ENCODE data around the gene SURF2. TPM values are rescaled to one million over a fixed set of nuclear protein-coding genes. Genes with fewer than 3 reads are reported as not detected.

The SURF2 gene
- total and polyA plus RNA-seq, 2 experiments from 2014 or later = 39.9 to 104 TPM

DNA sequence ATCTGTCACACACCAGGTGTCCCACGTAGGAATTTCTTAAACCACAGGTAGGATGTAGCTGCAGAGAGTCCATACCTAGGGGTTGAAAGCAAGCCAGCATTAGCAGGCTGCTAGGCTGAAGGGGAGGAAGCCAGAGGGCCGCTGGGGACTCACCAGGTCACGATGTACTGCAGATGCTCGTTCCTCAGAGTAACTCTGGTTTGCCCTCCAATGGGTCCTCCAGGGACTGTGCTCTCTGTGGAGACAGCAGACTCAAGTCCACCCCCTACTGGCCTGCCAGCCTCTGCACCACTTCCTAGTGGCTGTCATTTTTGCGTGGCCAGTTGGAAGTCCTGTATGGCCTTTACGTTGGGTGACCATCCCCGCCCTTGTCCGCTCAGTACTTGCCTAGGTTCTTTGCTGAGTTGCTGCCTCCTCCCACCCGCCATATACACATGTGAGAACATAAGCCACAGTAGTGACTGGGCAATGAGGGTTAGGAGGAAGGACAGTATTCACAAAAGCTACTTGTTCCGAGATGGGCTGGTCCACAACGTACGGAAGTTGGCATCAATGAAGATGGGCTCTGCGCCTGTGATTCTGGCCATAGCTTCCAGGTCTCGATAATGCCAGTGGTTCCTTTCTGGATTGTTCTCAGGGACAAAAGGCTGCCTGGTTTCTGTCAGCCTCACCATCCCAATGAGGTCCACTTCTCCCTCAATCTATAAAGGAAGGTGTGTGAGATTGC, 4.3 kb upstream of the SURF2 start:
- peaks cover 40% of the 10 kb centered on the region for H4K20me1 ChIP-seq (replicated peaks; ENCODE audit: insufficient read depth)
- H3K4me3 Mint-ChIP-seq = no peak overlapping the region
- no peaks in the 10 kb centered on the region for H3K9me2 ChIP-seq (ENCODE audit: insufficient read depth)
- H3K79me2 ChIP-seq (replicated peaks; ENCODE audit: insufficient read depth) = peaks cover 39% of the 10 kb centered on the region
- H2AFZ ChIP-seq = no peak overlapping the region
- H3K27ac ChIP-seq (ENCODE audit: low read depth) = peak overlapping the region; percentile 96
- ATAC-seq (peak; percentile 44), DNase-seq (ENCODE audit: low spot score) (peak; percentile 91)
- peaks cover 57% of the 10 kb centered on the region for H3F3A ChIP-seq (replicated peaks; ENCODE audit: low read depth)
- H3K4me1 Mint-ChIP-seq = peaks cover 17% of the 10 kb centered on the region
- H3K27ac Mint-ChIP-seq = no peak overlapping the region
- peaks cover 32% of the 10 kb centered on the region for H3K27me3 Mint-ChIP-seq (ENCODE audit: insufficient read depth, low read depth, poor library complexity)
- peaks cover 57% of the 10 kb centered on the region for H3K36me3 Mint-ChIP-seq (ENCODE audit: low read depth)
- H3K4me2 ChIP-seq = no peak overlapping the region
- no peak overlapping the region; the same call in 1 of the 2 replicates for H3K4me3 ChIP-seq
- H3K36me3 ChIP-seq (ENCODE audit: insufficient read depth) = peaks cover 39% of the 10 kb centered on the region
- no peaks in the 10 kb centered on the region; the same call in 2 of the 3 replicates for H3K9me3 Mint-ChIP-seq
- TF ChIP-seq CREB1 (CRISPR knock-in tag; IDR thresholded peaks at IDR 0.05; ENCODE audit: low read depth) (0 out of 2 replicates have a peak, but pooled peaks have one; percentile 33), NANOG (IDR thresholded peaks at IDR 0.05; ENCODE audit: borderline replicate concordance) (no peak), POLR2AphosphoS5 (IDR thresholded peaks at IDR 0.05; ENCODE audit: low read depth) (peak; percentile 72)
- TF ChIP-seq, protein P1, sequence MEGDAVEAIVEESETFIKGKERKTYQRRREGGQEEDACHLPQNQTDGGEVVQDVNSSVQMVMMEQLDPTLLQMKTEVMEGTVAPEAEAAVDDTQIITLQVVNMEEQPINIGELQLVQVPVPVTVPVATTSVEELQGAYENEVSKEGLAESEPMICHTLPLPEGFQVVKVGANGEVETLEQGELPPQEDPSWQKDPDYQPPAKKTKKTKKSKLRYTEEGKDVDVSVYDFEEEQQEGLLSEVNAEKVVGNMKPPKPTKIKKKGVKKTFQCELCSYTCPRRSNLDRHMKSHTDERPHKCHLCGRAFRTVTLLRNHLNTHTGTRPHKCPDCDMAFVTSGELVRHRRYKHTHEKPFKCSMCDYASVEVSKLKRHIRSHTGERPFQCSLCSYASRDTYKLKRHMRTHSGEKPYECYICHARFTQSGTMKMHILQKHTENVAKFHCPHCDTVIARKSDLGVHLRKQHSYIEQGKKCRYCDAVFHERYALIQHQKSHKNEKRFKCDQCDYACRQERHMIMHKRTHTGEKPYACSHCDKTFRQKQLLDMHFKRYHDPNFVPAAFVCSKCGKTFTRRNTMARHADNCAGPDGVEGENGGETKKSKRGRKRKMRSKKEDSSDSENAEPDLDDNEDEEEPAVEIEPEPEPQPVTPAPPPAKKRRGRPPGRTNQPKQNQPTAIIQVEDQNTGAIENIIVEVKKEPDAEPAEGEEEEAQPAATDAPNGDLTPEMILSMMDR (conservative IDR thresholded peaks at IDR 0.05; ENCODE audit: low read depth in 2 of 2) = peak; percentile 73 to 75
- H3K4me1 ChIP-seq (ENCODE audit: insufficient read depth) = peaks cover 18% of the 10 kb centered on the region; the same call in 1 of the 2 replicates
- H3K27me3 ChIP-seq (ENCODE audit: insufficient read depth) = no peaks in the 10 kb centered on the region

DNA sequence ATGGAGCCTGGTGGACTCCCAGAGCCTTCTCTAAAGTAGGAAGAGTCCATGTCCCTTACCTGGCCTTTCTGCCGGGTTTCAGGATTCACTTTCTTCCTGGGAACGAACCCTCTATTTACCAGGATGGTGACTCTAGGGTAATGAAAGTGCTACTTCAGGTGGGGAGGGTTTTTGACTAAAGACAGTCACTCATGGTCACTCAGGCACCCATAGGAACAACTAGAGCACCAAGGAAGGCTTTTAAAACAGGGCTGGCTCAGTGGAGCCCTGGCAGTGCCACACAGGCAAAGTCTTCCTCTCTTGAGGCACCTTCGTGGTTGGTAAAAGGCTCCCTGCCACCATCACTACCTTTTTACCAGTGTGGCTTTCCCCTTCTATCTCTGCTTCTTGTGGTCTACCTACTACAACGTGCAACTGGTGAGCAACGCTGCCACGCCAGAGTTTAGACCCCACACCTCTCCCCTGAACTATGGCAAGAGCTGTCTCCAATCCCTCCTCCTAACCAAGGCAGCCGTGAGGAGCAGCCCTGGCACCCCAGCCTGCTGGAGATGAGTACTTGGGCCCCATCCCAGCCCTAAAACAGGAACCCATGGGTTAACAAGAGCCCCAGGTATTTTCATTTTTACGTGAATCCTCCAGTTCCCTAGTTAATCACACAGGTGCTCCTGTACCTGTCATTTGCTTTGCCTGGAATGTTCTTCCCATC, 3.6 kb upstream of the SURF2 start:
- H3K36me3 Mint-ChIP-seq (ENCODE audit: low read depth) = peaks cover 62% of the 10 kb centered on the region
- H3K4me3 Mint-ChIP-seq = peak overlapping the region; percentile 24; the same call in 1 of the 3 replicates
- no peak for ATAC-seq
- H3K79me2 ChIP-seq (replicated peaks; ENCODE audit: insufficient read depth) = peaks cover 41% of the 10 kb centered on the region
- no peak for DNase-seq (ENCODE audit: low spot score)
- H2AFZ ChIP-seq = no peak overlapping the region
- peaks cover 43% of the 10 kb centered on the region for H4K20me1 ChIP-seq (replicated peaks; ENCODE audit: insufficient read depth)
- no peaks in the 10 kb centered on the region for H3K27me3 ChIP-seq (ENCODE audit: insufficient read depth)
- H3K27me3 Mint-ChIP-seq (ENCODE audit: insufficient read depth, low read depth, poor library complexity) = peaks cover 34% of the 10 kb centered on the region
- H3K4me1 Mint-ChIP-seq = peaks cover 23% of the 10 kb centered on the region
- H3K4me3 ChIP-seq = no peak overlapping the region
- H3K4me1 ChIP-seq (ENCODE audit: insufficient read depth) = peaks cover 24% of the 10 kb centered on the region; the same call in 1 of the 2 replicates
- H3K27ac ChIP-seq (ENCODE audit: low read depth) = peak overlapping the region; percentile 66
- peaks cover 57% of the 10 kb centered on the region for H3F3A ChIP-seq (replicated peaks; ENCODE audit: low read depth)
- H3K9me3 Mint-ChIP-seq = no peaks in the 10 kb centered on the region; the same call in 2 of the 3 replicates
- TF ChIP-seq, protein P2, sequence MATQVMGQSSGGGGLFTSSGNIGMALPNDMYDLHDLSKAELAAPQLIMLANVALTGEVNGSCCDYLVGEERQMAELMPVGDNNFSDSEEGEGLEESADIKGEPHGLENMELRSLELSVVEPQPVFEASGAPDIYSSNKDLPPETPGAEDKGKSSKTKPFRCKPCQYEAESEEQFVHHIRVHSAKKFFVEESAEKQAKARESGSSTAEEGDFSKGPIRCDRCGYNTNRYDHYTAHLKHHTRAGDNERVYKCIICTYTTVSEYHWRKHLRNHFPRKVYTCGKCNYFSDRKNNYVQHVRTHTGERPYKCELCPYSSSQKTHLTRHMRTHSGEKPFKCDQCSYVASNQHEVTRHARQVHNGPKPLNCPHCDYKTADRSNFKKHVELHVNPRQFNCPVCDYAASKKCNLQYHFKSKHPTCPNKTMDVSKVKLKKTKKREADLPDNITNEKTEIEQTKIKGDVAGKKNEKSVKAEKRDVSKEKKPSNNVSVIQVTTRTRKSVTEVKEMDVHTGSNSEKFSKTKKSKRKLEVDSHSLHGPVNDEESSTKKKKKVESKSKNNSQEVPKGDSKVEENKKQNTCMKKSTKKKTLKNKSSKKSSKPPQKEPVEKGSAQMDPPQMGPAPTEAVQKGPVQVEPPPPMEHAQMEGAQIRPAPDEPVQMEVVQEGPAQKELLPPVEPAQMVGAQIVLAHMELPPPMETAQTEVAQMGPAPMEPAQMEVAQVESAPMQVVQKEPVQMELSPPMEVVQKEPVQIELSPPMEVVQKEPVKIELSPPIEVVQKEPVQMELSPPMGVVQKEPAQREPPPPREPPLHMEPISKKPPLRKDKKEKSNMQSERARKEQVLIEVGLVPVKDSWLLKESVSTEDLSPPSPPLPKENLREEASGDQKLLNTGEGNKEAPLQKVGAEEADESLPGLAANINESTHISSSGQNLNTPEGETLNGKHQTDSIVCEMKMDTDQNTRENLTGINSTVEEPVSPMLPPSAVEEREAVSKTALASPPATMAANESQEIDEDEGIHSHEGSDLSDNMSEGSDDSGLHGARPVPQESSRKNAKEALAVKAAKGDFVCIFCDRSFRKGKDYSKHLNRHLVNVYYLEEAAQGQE (IDR thresholded peaks at IDR 0.05; ENCODE audit: unreplicated experiment) = no peak
- no peak for TF ChIP-seq EZH2 (IDR thresholded peaks at IDR 0.05; ENCODE audit: low read depth, unreplicated experiment)
- TF ChIP-seq ZNF114 (CRISPR knock-in tag; IDR thresholded peaks at IDR 0.05) = no peak
- H3K36me3 ChIP-seq (ENCODE audit: insufficient read depth) = peaks cover 39% of the 10 kb centered on the region
- H3K27ac Mint-ChIP-seq = peak overlapping the region; percentile 73; the same call in 1 of the 2 replicates
- H3K9me2 ChIP-seq (ENCODE audit: insufficient read depth) = no peaks in the 10 kb centered on the region
- no peak overlapping the region for H3K4me2 ChIP-seq
